GM12872 (cell line): ENCODE data around the gene HAP1.

Experiments used
- TF ChIP-seq, protein P1 (sequence below): IDR thresholded peaks from 3 replicates; pipeline ENCODE4 v1.5.1; 2011; ENCODE audit warnings: low read depth, mild to moderate bottlenecking, low read length, moderate library complexity; ENCODE audit not compliant: insufficient read depth

The HAP1 gene

DNA sequence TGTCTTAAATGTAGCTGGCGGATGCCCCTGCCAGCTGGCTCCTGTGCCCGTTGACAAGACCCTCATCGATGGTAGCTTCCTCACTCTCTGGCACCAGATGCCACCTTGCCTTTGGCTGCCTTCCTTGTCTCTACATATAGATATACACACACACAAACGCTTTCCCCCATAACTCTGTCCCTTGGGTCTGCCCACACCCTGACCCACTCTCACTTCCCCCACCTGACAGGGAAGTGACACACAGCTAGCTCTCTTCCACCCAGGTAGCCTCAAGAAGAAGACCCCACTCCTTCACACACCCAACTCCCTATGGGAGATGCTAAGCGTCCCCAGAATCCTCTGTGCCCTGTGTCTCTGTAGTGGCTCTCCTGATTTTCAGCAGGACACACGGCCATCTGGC is 26.4 kb upstream of the HAP1 start:
- TF ChIP-seq, protein P1, sequence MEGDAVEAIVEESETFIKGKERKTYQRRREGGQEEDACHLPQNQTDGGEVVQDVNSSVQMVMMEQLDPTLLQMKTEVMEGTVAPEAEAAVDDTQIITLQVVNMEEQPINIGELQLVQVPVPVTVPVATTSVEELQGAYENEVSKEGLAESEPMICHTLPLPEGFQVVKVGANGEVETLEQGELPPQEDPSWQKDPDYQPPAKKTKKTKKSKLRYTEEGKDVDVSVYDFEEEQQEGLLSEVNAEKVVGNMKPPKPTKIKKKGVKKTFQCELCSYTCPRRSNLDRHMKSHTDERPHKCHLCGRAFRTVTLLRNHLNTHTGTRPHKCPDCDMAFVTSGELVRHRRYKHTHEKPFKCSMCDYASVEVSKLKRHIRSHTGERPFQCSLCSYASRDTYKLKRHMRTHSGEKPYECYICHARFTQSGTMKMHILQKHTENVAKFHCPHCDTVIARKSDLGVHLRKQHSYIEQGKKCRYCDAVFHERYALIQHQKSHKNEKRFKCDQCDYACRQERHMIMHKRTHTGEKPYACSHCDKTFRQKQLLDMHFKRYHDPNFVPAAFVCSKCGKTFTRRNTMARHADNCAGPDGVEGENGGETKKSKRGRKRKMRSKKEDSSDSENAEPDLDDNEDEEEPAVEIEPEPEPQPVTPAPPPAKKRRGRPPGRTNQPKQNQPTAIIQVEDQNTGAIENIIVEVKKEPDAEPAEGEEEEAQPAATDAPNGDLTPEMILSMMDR, result no peak

DNA sequence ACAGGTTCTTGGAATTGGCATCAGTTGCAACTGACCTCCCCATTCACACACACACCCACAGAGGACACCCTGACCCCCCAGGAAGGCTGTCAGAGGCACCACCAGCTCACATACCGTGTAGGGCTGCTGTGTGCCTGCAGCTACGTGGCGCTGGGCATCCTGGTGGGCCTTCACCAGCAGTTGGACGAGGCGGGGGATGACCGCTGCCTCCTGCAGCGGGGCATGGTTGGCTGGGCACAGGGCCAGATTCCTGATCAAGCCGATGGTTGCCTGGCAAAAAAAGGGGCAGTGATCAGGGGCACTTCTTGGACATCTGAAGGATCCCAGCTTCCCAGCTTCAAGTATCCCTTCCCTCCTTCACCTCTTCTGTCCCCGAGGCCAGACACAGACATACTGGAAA is 24.2 kb upstream of the HAP1 start:
- TF ChIP-seq, protein P1, result no peak

DNA sequence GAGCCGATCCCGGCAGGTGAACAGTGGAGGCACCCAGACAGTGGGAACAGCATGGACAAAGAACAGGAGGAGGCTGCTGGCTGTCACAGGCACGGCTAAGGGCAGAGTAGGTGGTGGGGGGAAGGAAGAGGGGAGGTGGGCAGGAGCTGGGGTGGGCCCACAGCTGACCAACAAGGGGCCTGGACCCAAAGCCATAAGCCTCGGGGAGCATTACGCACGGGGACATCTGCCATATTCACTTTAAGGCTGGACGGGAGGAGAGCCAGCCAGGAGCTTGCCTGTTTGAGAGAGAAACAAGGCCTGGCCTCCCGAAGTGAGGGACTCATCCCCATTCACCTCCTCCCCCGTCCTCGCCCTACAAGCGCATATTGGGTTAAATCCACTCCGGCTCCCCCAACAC is 19.6 kb upstream of the HAP1 start:
- TF ChIP-seq, protein P1, result no peak

DNA sequence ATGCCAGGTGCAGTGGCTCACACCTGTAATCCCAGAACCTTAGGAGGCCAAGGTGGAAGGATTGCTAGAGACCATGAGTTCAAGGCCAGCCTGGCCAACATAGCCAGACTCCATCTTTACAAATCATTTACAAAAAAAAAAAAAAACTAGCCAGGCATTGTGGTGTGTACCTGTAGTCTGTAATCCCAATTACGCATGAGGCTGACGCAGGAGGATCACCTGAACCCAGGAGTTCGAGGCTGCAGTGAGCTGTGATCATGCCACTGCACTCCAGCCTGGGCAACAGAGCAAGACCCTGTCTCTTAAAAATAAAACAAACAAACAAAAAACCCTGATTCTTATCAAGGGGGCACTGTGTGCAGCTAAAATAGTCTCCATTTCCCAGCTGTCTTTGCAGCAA is 16.8 kb upstream of the HAP1 start:
- TF ChIP-seq, protein P1, result no peak

DNA sequence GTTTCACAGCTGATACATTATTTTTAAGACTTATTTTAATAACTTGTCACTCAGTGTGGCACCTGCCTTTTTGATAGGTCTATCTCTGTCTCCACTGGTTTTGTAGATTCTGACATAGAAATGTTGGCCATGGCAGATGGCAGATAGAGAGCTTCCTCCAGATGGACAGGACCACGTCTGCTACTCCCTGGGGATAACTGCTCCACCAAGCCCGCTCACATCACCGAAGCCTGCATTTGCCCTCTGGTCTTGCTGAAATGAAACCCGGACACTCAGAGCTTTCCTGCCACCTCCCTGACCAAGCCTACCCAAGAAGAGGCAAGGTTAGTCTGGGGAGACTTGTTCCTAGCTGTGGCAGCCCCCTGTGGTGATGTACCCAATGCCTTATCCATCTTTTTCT is 16.4 kb upstream of the HAP1 start:
- TF ChIP-seq, protein P1, result no peak

DNA sequence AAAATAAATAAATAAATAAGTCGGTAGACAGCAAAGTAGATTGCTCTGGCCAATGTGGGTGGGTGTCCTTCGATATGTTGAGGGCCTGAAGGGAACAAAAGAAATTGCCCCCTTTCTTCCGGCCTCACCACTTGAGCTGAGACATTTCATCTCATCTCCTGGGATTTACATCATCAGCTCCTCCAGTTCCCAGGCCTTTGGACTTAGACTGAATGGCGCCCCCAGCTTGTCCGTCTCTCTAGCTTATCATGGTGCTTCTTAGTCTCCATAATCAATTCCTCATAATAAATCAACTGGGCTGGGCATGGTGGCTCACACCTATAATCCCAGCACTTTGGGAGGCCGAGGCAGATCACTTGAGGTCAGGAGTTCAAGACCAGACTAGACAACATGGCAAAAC is 13.8 kb upstream of the HAP1 start:
- TF ChIP-seq, protein P1, result no peak

DNA sequence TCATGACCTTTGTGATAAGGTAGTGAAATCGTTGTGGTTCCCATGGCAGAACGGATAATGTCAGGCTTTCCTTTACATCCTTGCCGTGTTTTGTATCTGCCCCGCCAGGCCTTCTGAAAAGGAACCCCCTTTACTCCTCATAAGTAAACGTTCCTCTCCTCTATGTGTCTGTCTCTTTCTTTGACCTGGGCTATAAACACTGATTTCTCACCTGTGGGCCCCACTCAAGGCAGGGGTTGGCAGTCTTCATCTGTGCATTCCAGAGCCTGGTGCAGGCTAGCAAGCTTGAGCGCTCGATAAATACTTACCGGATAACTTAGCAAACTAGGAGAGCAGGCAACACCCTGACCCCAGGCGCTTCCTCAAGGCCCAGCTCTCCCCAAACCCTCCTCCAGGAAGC is 7.3 kb upstream of the HAP1 start:
- TF ChIP-seq, protein P1, result no peak

DNA sequence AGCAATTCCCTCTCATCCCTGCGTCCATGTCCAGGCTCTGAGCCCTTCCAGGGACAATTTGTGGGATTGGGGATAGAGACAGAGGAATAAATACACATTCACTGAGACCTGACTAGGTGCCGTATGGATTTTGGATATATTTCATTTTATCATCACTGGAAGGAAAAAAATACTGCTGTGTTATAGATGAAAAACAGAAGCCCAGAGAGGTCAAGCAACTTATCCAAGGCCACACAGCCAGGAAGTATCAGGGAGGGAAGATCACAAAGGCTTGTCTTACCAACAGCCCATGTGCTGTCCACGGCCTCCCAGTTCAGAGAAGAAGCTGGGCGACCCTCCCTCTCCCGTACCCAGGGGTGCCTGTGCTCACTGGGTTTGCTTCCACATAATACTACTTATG is 6.1 kb upstream of the HAP1 start:
- TF ChIP-seq, protein P1, result no peak
